ENCODE data around the gene VPS33B. TPM values are rescaled to one million over a fixed set of nuclear protein-coding genes. Genes with fewer than 3 reads are reported as not detected.

Gene VPS33B
- total and polyA plus RNA-seq, 2 experiments from 2014 or later = 5.2 to 17.2 TPM

- peak overlapping the region; percentile 90 for H3K27ac ChIP-seq
- peak in 1 of 2 donors; percentile 45 for DNase-seq (ENCODE audit: low read depth in 1 of 2, low spot score in 1 of 2)
Measured at GRCh38 chr15:90994059-90994416, 28.4 kb downstream of the VPS33B start.

GRCh38 chr15:90991587-90992285, 30.7 kb downstream of the VPS33B start:
- Histone ChIP-seq H3K4me1 (ENCODE audit: low read depth) (peaks cover 15% of the 10 kb centered on the region), H3K36me3 (no peaks in the 10 kb centered on the region), H3K27ac (peak overlapping the region; percentile 26), H3K27me3 (no peaks in the 10 kb centered on the region), H3K9me3 (ENCODE audit: low read depth) (no peaks in the 10 kb centered on the region), H3K4me3 (no peak overlapping the region)
- TF ChIP-seq CTCF (IDR thresholded peaks at IDR 0.05; ENCODE audit: low read depth, low read length) = no peak
- DNase-seq (ENCODE audit: low read depth in 1 of 2, low spot score in 1 of 2) = no peak

More at GRCh38 chr15:90994059-90994416, 28.4 kb downstream of the VPS33B start:
- Histone ChIP-seq H3K4me3 (peak overlapping the region; percentile 99), H3K27me3 (no peaks in the 10 kb centered on the region), H3K36me3 (peaks cover 9% of the 10 kb centered on the region), H3K4me1 (ENCODE audit: low read depth) (no peaks in the 10 kb centered on the region), H3K9me3 (ENCODE audit: low read depth) (no peaks in the 10 kb centered on the region)
- no peak for TF ChIP-seq CTCF (IDR thresholded peaks at IDR 0.05; ENCODE audit: low read depth, low read length)

- DNase-seq (ENCODE audit: low read depth in 1 of 2, low spot score in 1 of 2) = no peak
Measured at GRCh38 chr15:90990446-90990845, 31.9 kb downstream of the VPS33B start.

GRCh38 chr15:90989040-90989768, 33.2 kb downstream of the VPS33B start:
- H3K9me3 ChIP-seq (ENCODE audit: low read depth) = no peaks in the 10 kb centered on the region
- TF ChIP-seq CTCF (IDR thresholded peaks at IDR 0.05; ENCODE audit: low read depth, low read length) = no peak
- peaks cover 15% of the 10 kb centered on the region for H3K4me1 ChIP-seq (ENCODE audit: low read depth)
- H3K27ac ChIP-seq = peak overlapping the region; percentile 59
- H3K4me3 ChIP-seq = no peak overlapping the region
- H3K27me3 ChIP-seq = no peaks in the 10 kb centered on the region
- no peak for DNase-seq (ENCODE audit: low read depth in 1 of 2, low spot score in 1 of 2)
- H3K36me3 ChIP-seq = no peaks in the 10 kb centered on the region

More at GRCh38 chr15:90990446-90990845, 31.9 kb downstream of the VPS33B start:
- no peak for TF ChIP-seq CTCF (IDR thresholded peaks at IDR 0.05; ENCODE audit: low read depth, low read length)
- Histone ChIP-seq H3K27ac (no peak overlapping the region), H3K36me3 (no peaks in the 10 kb centered on the region), H3K4me3 (no peak overlapping the region), H3K4me1 (ENCODE audit: low read depth) (peaks cover 15% of the 10 kb centered on the region), H3K27me3 (no peaks in the 10 kb centered on the region), H3K9me3 (ENCODE audit: low read depth) (no peaks in the 10 kb centered on the region)

- no peak for TF ChIP-seq CTCF (IDR thresholded peaks at IDR 0.05; ENCODE audit: low read depth, low read length)
- Histone ChIP-seq H3K4me1 (ENCODE audit: low read depth) (peaks cover 15% of the 10 kb centered on the region), H3K27ac (peak overlapping the region; percentile 59), H3K4me3 (no peak overlapping the region), H3K9me3 (ENCODE audit: low read depth) (no peaks in the 10 kb centered on the region), H3K36me3 (peaks cover under 1% of the 10 kb centered on the region), H3K27me3 (no peaks in the 10 kb centered on the region)
- DNase-seq (ENCODE audit: low read depth in 1 of 2, low spot score in 1 of 2) = peak; percentile 27 to 61
Measured at GRCh38 chr15:90988296-90988695, 34.1 kb downstream of the VPS33B start.
